Measurements from ENCODE around the gene C1orf21. TPM values are rescaled to one million over a fixed set of nuclear protein-coding genes. Genes with fewer than 3 reads are reported as not detected.

C1orf21 gene
- total and polyA plus RNA-seq, 2 donors (not counting 3 experiments of a cell fraction or from before 2014, with no cell fraction given), result 0.79 to 8.5 TPM

DNA sequence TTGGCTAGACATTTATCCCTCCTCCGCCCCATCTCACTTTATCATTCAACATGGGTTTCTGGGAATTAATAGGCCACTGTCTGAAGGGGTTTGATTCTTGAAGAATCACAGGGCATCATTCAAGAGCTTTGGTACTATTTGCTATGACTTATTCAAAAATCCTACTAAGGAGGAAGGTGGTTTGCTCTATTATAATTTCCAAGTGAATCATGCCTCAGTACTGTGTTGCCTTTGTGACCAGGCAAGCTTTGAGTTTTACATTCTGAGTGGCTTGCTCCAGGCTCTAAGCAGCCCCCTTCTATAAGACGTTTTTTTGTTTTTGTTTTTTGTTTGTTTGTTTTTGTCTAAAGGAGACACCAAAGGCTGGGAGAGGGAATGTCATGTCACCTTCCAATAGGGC lies 2.6 kb downstream of the C1orf21 start:
- BruUV-seq (replicated peaks), result no TSS peak
- no peak overlapping the region for H3K27ac ChIP-seq (ENCODE audit: insufficient read depth, low read depth, low read length)
- intact Hi-C loops (cut with micrococcal nuclease) (loop anchor here (5.0 kb wide), 2 partner anchors 147 to 273 kb away; no protein-coding TSS in a partner anchor), dilution Hi-C loops (cut with MboI; ENCODE audit: extremely low pct_ligation_motif_present, low sequenced_read_pairs) (no loop called here)
- H3K79me2 ChIP-seq (ENCODE audit: control insufficient read depth, insufficient read depth, low read length), result no peaks in the 10 kb centered on the region
- peaks cover 15% of the 10 kb centered on the region for H3K4me1 ChIP-seq (ENCODE audit: control insufficient read depth, extremely low read depth, insufficient read depth, low read length)
- H3K9me1 ChIP-seq (replicated peaks; ENCODE audit: control insufficient read depth, extremely low read depth, insufficient read depth, low read length), result no peaks in the 10 kb centered on the region
- H3K9me3 ChIP-seq (replicated peaks; ENCODE audit: control insufficient read depth, insufficient read depth, low read length), result no peaks in the 10 kb centered on the region
- no peak overlapping the region for H2AFZ ChIP-seq (ENCODE audit: low read depth, low read length)
- no peaks in the 10 kb centered on the region for H4K20me1 ChIP-seq (replicated peaks; ENCODE audit: control insufficient read depth, extremely low read depth, insufficient read depth, low read length)
- H3K9ac ChIP-seq (replicated peaks; ENCODE audit: extremely low read depth, insufficient read depth, low read length), result no peak overlapping the region
- peaks cover 2 to 9% of the 10 kb centered on the region in 2 experiments for H3K27me3 ChIP-seq (ENCODE audit: control insufficient read depth in 2 of 2, insufficient read depth in 2 of 2, low read length in 2 of 2)
- H3K4me2 ChIP-seq (ENCODE audit: insufficient read depth, low read length), result no peak overlapping the region
- no peaks in the 10 kb centered on the region for H3K36me3 ChIP-seq (ENCODE audit: control insufficient read depth in 2 of 2, extremely low read depth in 1 of 2, insufficient read depth in 2 of 2, low read length in 2 of 2)
- no peak overlapping the region for H3K4me3 ChIP-seq (replicated peaks in 1 of 3; ENCODE audit: insufficient read depth in 1 of 3, low read depth in 1 of 3, low read length in 3 of 3)
- FAIRE-seq, result no peak
- CTCF ChIA-PET, result interaction anchor here (0.6 to 1.5 kb wide), 6 partner anchors 8 to 274 kb away, joined by 3 to 6 read pairs (median 3); no protein-coding TSS in a partner anchor
- no peak for DNase-seq (ENCODE audit: low read depth, low spot score)
- TF ChIP-seq POLR2AphosphoS5 (IDR thresholded peaks at IDR 0.05; ENCODE audit: insufficient read depth, low read depth, low read length) (no peak), JUN (IDR thresholded peaks at IDR 0.05; ENCODE audit: borderline replicate concordance, insufficient read depth, insufficient read length, low read depth) (no peak)
- POLR2A ChIA-PET, result no interaction called here

DNA sequence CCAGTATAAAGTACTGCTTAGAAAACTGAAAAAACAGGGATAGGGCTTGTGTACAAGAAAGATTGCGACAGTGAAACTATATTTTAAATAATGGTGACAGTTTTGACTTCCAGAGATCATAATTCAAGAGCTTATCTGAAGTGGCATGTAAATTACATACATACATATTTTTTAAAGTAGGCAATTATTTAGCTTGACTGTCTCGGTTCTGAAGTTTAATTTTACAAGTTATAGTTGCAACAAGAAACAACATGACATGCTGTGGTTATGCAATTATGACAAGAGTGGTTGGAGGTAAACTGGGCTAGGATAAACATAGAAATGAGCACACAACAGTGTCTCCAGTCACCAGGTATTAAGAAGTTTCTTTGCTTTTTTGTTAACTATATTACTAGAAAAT lies 4.1 kb downstream of the C1orf21 start:
- no peak overlapping the region for H2AFZ ChIP-seq (ENCODE audit: low read depth, low read length)
- no peak overlapping the region for H3K4me3 ChIP-seq (replicated peaks in 1 of 3; ENCODE audit: insufficient read depth in 1 of 3, low read depth in 1 of 3, low read length in 3 of 3)
- intact Hi-C loops (cut with micrococcal nuclease) (no loop called here), dilution Hi-C loops (cut with MboI; ENCODE audit: extremely low pct_ligation_motif_present, low sequenced_read_pairs) (no loop called here)
- peaks cover 13% of the 10 kb centered on the region for H3K4me1 ChIP-seq (ENCODE audit: control insufficient read depth, extremely low read depth, insufficient read depth, low read length)
- no peak for FAIRE-seq
- POLR2A ChIA-PET, result no interaction called here
- no peaks in the 10 kb centered on the region for H3K9me3 ChIP-seq (replicated peaks; ENCODE audit: control insufficient read depth, insufficient read depth, low read length)
- no TSS peak for BruUV-seq (replicated peaks)
- no peak overlapping the region for H3K27ac ChIP-seq (ENCODE audit: insufficient read depth, low read depth, low read length)
- H4K20me1 ChIP-seq (replicated peaks; ENCODE audit: control insufficient read depth, extremely low read depth, insufficient read depth, low read length), result no peaks in the 10 kb centered on the region
- no peaks in the 10 kb centered on the region for H3K36me3 ChIP-seq (ENCODE audit: control insufficient read depth in 2 of 2, extremely low read depth in 1 of 2, insufficient read depth in 2 of 2, low read length in 2 of 2)
- H3K4me2 ChIP-seq (ENCODE audit: insufficient read depth, low read length), result no peak overlapping the region
- no peaks in the 10 kb centered on the region for H3K9me1 ChIP-seq (replicated peaks; ENCODE audit: control insufficient read depth, extremely low read depth, insufficient read depth, low read length)
- CTCF ChIA-PET, result no interaction called here
- no peak for DNase-seq (ENCODE audit: low read depth, low spot score)
- TF ChIP-seq EZH2 (IDR thresholded peaks at IDR 0.05; ENCODE audit: borderline replicate concordance, low read depth, low read length, severe bottlenecking) (no peak), GATA2 (IDR thresholded peaks at IDR 0.05; ENCODE audit: insufficient read depth, insufficient read length, low read depth, low read length) (no peak), MYC (IDR thresholded peaks at IDR 0.05; ENCODE audit: low read depth, low read length) (no peak), JUN (IDR thresholded peaks at IDR 0.05; ENCODE audit: borderline replicate concordance, insufficient read depth, insufficient read length, low read depth) (no peak)
- TF ChIP-seq, protein P1, sequence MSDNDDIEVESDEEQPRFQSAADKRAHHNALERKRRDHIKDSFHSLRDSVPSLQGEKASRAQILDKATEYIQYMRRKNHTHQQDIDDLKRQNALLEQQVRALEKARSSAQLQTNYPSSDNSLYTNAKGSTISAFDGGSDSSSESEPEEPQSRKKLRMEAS (IDR thresholded peaks at IDR 0.05; ENCODE audit: insufficient read depth, insufficient read length), result no peak
- no peak overlapping the region for H3K9ac ChIP-seq (replicated peaks; ENCODE audit: extremely low read depth, insufficient read depth, low read length)
- H3K79me2 ChIP-seq (ENCODE audit: control insufficient read depth, insufficient read depth, low read length), result no peaks in the 10 kb centered on the region
- peaks cover 0 to 1% of the 10 kb centered on the region in 2 experiments for H3K27me3 ChIP-seq (ENCODE audit: control insufficient read depth in 2 of 2, insufficient read depth in 2 of 2, low read length in 2 of 2)
